Adipose tissue (tissue), 3 donors: ENCODE data around the gene TEK. TPM values are rescaled to one million over a fixed set of nuclear protein-coding genes. Genes with fewer than 3 reads are reported as not detected.

Experiments used
- H3K27ac ChIP-seq: one replicate; pipeline ENCODE4 v1.5.1; 2013; ENCODE audit warnings: low read depth, low read length
- WGBS, 3 donors: extraction: QIAGEN DNeasy Blood & Tissue Kit; methylation state at CpG; one replicate each; pipeline ENCODE4 v1.1.7; 2013; 5-methylcytosine and 5-hydroxymethylcytosine counted together
- polyA plus RNA-seq, 3 donors: library from polyadenylated mRNA; stranded (reverse); fragments of 200-250 nt; gene quantifications; one replicate each; pipeline ENCODE4 v1.2.3, GENCODE V29; 2013
- donor health status: healthy with polysubstance abuse.
- donor health status: Bipolar disorder and iron deficiency.
- donor health status: healthy.

Gene TEK
- polyA plus RNA-seq, 3 donors = 2.5 to 18.2 (median 7.4) TPM

GRCh38 chr9:27112235-27112634, 3.2 kb downstream of the TEK start:
- WGBS, 3 donors = 66 to 77% (median 73%) methylated on average over 2 of the region's 2 CpGs
- H3K27ac ChIP-seq = no peak overlapping the region

GRCh38 chr9:27117489-27118135, 8.6 kb downstream of the TEK start:
- WGBS, 3 donors = 31 to 55% (median 50%) methylated on average over 10 of the region's 10 CpGs
- H3K27ac ChIP-seq = no peak overlapping the region

- 84 to 92% (median 88%) methylated on average over 6 of the region's 6 CpGs for WGBS, 3 donors
- H3K27ac ChIP-seq = no peak overlapping the region
These were observed 9.9 kb downstream of the TEK start for GRCh38 chr9:27118916-27119315.

GRCh38 chr9:27124151-27124550, 15.1 kb downstream of the TEK start:
- WGBS, 3 donors = 60 to 90% (median 75%) methylated on average over 3 of the region's 3 CpGs
- no peak overlapping the region for H3K27ac ChIP-seq

GRCh38 chr9:27125030-27125429, 16.0 kb downstream of the TEK start:
- no peak overlapping the region for H3K27ac ChIP-seq
- WGBS, 3 donors = 41 to 57% (median 41%) methylated on average over 4 of the region's 4 CpGs

- WGBS, 3 donors = 59 to 85% (median 81%) methylated on average over 5 of the region's 5 CpGs
- no peak overlapping the region for H3K27ac ChIP-seq
These were observed 16.9 kb downstream of the TEK start for GRCh38 chr9:27125936-27126335.

- H3K27ac ChIP-seq = no peak overlapping the region
- whole genome bisulfite sequencing, 3 donors = 58 to 71% (median 64%) methylated on average over 2 of the region's 2 CpGs
These were observed 17.6 kb downstream of the TEK start for GRCh38 chr9:27126670-27127069.

- WGBS, 3 donors = 60 to 77% (median 61%) methylated on average over 1 of the region's 1 CpG
- H3K27ac ChIP-seq = no peak overlapping the region
These were observed 20.2 kb downstream of the TEK start for GRCh38 chr9:27129221-27129620.

GRCh38 chr9:27131731-27132130, 22.7 kb downstream of the TEK start:
- H3K27ac ChIP-seq = no peak overlapping the region
- WGBS, 3 donors = 83 to 95% (median 91%) methylated on average over 4 of the region's 4 CpGs

- H3K27ac ChIP-seq = no peak overlapping the region
- WGBS, 3 donors = 66 to 84% (median 83%) methylated on average over 4 of the region's 4 CpGs
These were observed 24.8 kb downstream of the TEK start for GRCh38 chr9:27133817-27134216.

GRCh38 chr9:27142299-27142930, 33.4 kb downstream of the TEK start:
- 66 to 74% (median 69%) methylated on average over 7 of the region's 7 CpGs for WGBS, 3 donors
- H3K27ac ChIP-seq = no peak overlapping the region

- WGBS, 3 donors = 47 to 52% (median 52%) methylated on average over 3 of the region's 3 CpGs
- H3K27ac ChIP-seq = no peak overlapping the region
These were observed 36.1 kb downstream of the TEK start for GRCh38 chr9:27145143-27145542.

- WGBS, 3 donors = 68 to 80% (median 71%) methylated on average over 2 of the region's 2 CpGs
- no peak overlapping the region for H3K27ac ChIP-seq
These were observed 40.6 kb downstream of the TEK start for GRCh38 chr9:27149651-27150050.

GRCh38 chr9:27150746-27151406, 41.9 kb downstream of the TEK start:
- no peak overlapping the region for H3K27ac ChIP-seq
- 58 to 70% (median 69%) methylated on average over 5 of the region's 5 CpGs for WGBS, 3 donors

GRCh38 chr9:27151693-27152404, 42.8 kb downstream of the TEK start:
- H3K27ac ChIP-seq = no peak overlapping the region
- WGBS, 3 donors = 45 to 50% (median 47%) methylated on average over 8 of the region's 8 CpGs

GRCh38 chr9:27152405-27152718, 43.3 kb downstream of the TEK start:
- H3K27ac ChIP-seq = no peak overlapping the region
- WGBS, 3 donors = 13 to 43% (median 22%) methylated on average over 2 of the region's 2 CpGs

- no peak overlapping the region for H3K27ac ChIP-seq
- WGBS, 3 donors = 35 to 73% (median 48%) methylated on average over 5 of the region's 5 CpGs
These were observed 45.9 kb downstream of the TEK start for GRCh38 chr9:27154908-27155307.

- H3K27ac ChIP-seq = no peak overlapping the region
These were observed 48.1 kb downstream of the TEK start for GRCh38 chr9:27157097-27157496.

GRCh38 chr9:27157736-27158135, 48.7 kb downstream of the TEK start:
- H3K27ac ChIP-seq = no peak overlapping the region
- 84 to 98% (median 98%) methylated on average over 6 of the region's 6 CpGs for WGBS, 3 donors
